Lower leg skin (tissue), 4 donors: ENCODE data around the gene BLOC1S2. TPM values are rescaled to one million over a fixed set of nuclear protein-coding genes. Genes with fewer than 3 reads are reported as not detected.
"Not testable (repeated sequence)": the region's sequence is repeated elsewhere in the genome, so short reads cannot be mapped to it uniquely, and the experiment has no call there.

ENCODE experiments used
- DNase-seq, 2 donors: peaks; one replicate each; pipeline ENCODE4 v3.0.0-alpha.2; 2019; ENCODE audit warnings: low spot score in 2 of 2
- H3K4me3 ChIP-seq: fragments of 200-600 bp; sonication (generic); 2 replicates; pipeline ENCODE4 v1.5.1; 2017; ENCODE audit warnings: mild to moderate bottlenecking, low read depth; ENCODE audit not compliant: poor library complexity, severe bottlenecking
- POLR2A ChIP-seq, 2 donors: fragments of 450-650 bp; IDR thresholded peaks; one replicate each; pipeline ENCODE4 v1.6.1; 2016 to 2017; ENCODE audit warnings: antibody characterized with exemption in 2 of 2, mild to moderate bottlenecking in 1 of 2, moderate library complexity in 1 of 2
- WGBS, 2 donors: methylation state at CpG; one replicate each; pipeline ENCODE4 v1.1.5; 2018; 5-methylcytosine and 5-hydroxymethylcytosine counted together
- intact Hi-C: fragments of 100-400 bp; cut with DNase I; formaldehyde crosslinking; loops from one replicate; pipeline ENCODE4 v1.15.0; 2023; ENCODE audit warnings: low total_unique reads
- total RNA-seq, 4 donors: library from RNA; depleted of rRNA; stranded (reverse); fragments of >200 nt; gene quantifications; one replicate each; pipeline ENCODE4 v1.1.0, GENCODE V29; 2016
- TF ChIP-seq, protein P1 (sequence below), 3 donors: fragments of 450-650 bp; IDR thresholded peaks; one replicate each; pipeline ENCODE4 v1.5.1; 2016; ENCODE audit warnings: antibody characterized with exemption in 3 of 3, mild to moderate bottlenecking in 3 of 3, moderate library complexity in 2 of 3

Gene BLOC1S2
- total RNA-seq, 4 donors from 2014 or later = 33.4 to 51.1 (median 38.0) TPM

DNA sequence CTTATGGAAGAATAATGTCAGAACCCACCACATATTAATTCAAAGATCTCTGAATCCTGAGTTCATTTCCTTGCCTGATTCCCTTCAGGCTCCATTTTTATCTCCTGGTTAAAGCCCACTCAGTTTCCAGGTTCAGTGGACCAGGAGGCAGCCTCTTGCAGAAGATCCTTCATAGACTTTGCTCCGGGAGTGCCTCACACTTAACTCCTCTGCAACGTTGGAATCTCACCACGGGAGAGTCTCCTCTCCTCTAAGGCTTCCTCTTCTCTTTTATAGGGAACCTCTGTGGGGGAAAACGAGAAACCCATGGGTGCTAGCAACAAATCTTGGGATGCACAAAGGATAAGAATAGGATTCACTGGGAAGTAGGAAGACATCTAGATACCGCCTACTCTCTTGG lies 1.7 kb upstream of the BLOC1S2 start:
- H3K4me3 ChIP-seq = no peak overlapping the region
- TF ChIP-seq, protein P1, sequence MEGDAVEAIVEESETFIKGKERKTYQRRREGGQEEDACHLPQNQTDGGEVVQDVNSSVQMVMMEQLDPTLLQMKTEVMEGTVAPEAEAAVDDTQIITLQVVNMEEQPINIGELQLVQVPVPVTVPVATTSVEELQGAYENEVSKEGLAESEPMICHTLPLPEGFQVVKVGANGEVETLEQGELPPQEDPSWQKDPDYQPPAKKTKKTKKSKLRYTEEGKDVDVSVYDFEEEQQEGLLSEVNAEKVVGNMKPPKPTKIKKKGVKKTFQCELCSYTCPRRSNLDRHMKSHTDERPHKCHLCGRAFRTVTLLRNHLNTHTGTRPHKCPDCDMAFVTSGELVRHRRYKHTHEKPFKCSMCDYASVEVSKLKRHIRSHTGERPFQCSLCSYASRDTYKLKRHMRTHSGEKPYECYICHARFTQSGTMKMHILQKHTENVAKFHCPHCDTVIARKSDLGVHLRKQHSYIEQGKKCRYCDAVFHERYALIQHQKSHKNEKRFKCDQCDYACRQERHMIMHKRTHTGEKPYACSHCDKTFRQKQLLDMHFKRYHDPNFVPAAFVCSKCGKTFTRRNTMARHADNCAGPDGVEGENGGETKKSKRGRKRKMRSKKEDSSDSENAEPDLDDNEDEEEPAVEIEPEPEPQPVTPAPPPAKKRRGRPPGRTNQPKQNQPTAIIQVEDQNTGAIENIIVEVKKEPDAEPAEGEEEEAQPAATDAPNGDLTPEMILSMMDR (IDR thresholded peaks at IDR 0.05) = no peak
- TF ChIP-seq POLR2A (IDR thresholded peaks at IDR 0.05) = no peak
- WGBS, 2 donors = 81 to 86% methylated on average over 5 of the region's 5 CpGs
- intact Hi-C loops = no loop called here
- DNase-seq = no peak

DNA sequence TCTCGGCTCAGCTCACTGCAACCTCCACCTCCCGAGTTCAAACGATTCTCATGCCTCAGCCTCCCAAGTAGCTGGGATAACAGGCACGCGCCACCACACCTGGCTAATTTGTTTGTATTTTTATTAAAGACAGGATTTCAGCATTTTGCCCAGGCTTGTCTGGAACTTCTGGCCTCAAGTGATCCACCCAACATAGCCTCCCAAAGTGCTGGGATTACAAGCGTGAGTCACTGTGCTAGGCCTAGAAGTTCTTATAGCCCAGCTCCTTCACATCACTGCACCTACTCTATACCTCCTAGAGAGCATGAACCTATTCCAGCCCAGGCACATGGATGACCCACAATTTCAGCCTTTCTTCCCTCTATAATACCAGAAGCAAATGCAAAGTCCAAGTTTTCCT lies 1.3 kb upstream of the BLOC1S2 start:
- no peak overlapping the region for H3K4me3 ChIP-seq
- no peak for DNase-seq
- intact Hi-C loops = no loop called here
- no peak for TF ChIP-seq POLR2A (IDR thresholded peaks at IDR 0.05)
- TF ChIP-seq, protein P1 (IDR thresholded peaks at IDR 0.05) = no peak
- 88 to 93% methylated on average over 6 of the region's 6 CpGs for WGBS, 2 donors

DNA sequence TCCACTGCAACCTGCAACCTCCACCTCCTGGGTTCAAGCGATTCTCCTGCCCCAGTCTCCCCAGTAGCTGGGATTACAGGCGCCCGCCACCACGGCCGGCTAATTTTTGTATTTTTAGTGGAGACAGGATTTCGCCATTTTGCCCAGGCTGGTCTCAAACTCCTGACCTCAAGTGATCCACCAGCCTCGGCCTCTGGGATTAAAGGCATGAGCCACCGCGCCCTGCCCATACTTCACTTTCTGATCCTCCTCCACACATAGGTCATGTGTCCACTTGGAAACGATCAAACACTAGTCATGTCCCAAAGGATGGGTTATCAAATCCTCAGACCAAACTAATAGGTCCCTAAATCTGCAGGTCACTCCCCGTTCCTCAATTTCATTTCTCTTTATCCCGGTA lies 1.2 kb downstream of the BLOC1S2 start:
- DNase-seq, H3K4me3 ChIP-seq, intact Hi-C loops: not testable (repeated sequence)
- 84 to 88% methylated on average over 12 of the region's 12 CpGs for WGBS, 2 donors

DNA sequence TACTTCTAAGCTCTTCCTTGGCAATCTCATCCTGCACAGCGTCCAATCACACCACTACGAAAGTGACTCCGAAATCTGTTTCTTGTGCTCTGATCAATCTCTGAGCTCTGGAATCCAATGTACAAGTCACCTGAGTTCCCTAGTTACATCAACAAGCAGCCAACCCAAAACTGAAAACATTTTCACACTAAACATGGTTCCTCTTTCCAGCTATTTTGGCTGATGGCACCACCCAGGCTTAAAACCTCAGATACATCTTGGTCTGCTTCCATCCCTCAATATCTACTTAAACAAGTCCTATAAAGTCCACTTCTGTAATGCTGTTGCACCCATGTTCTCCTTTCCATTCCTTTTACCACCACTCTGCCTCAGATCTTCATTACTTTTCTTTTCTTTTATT lies 3.6 kb downstream of the BLOC1S2 start:
- intact Hi-C loops = no loop called here
- DNase-seq = no peak
- WGBS, 2 donors = 91 to 100% methylated on average over 3 of the region's 3 CpGs
- TF ChIP-seq, protein P1 (IDR thresholded peaks at IDR 0.05) = no peak
- TF ChIP-seq POLR2A (IDR thresholded peaks at IDR 0.05) = no peak
- no peak overlapping the region for H3K4me3 ChIP-seq

DNA sequence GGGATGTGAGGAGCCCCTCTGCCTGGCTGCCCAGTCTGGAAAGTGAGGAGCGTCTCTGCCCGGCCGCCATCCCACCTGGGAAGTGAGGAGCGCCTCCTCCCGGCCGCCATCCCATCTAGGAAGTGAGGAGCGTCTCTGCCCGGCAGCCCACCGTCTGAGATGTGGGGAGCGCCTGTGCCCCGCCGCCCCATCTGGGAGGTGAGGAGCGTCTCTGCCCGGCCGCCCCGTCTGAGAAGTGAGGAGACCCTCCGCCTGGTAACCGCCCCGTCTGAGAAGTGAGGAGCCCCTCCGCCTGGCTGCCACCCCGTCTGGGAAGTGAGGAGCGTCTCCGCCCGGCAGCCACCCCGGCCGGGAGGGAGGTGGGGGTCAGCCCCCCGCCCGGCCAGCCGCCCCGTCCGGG lies 9.5 kb downstream of the BLOC1S2 start:
- DNase-seq, H3K4me3 ChIP-seq, intact Hi-C loops: not testable (repeated sequence)
- 94% methylated on average over 13 of the region's 31 CpGs; no CpG with 5 or more reads in 1 of the 2 donors for WGBS, 2 donors

DNA sequence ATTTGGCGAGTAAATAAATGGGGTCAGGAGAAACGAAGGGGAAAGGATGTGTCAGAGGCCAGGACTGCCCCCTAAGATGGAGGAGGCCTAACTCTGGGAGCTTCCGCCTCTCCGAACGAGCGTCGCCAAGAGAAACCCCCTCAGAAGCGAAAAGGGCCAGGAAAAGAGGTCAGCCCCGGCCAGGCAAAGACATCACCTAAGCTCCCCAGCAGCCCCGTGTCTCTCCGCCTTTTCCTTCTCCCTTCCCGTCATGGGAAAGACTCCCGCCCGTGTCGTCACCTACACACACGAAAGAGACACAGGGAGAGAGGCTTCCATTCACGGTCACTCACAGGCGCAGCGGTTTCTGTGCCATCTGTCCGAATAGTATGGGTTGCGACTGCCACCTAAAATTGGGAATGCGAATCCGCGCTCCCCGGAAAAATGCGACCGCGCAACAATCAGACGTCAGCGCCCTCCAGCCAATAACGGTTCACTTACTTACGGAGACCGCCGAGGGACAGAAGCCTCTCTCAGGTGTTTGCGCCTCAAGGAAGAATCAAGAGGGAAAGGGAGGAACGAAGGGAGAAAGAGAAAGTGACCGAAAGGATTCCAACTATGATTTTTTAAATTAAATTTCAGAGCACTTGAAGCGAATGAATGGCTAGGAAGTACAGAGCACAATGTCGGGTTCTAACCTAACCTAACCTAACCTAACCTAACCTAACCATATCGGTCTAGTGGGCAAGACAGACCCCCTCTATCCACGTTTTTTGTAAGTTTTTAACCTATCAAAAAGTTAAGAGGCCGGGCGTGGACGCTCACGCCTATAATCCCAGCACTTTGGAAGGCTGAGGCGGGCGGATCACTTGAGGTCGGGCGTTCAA lies 19.0 kb downstream of the BLOC1S2 start, which contains the start of gene CWF19L1:
Gene CWF19L1, minus strand, starts transcription at position 400 of the 866 bp plus-strand sequence. Its CDS starts 45 bp downstream, at position 355.
- WGBS, 2 donors = 3 to 4% methylated on average over 49 of the region's 49 CpGs
- intact Hi-C loops = no loop called here

More for the DNA sequence above, 19.0 kb downstream of the BLOC1S2 start, which contains the start of gene CWF19L1:
- peak within 1 kb of the TSS; percentile 89 for H3K4me3 ChIP-seq
- peak; percentile 84 to 97 for DNase-seq
- no peak for TF ChIP-seq POLR2A (IDR thresholded peaks at IDR 0.05)
- TF ChIP-seq, protein P1 (IDR thresholded peaks at IDR 0.05) = no peak
